Measurements from ENCODE around the gene IKZF3.

Gene IKZF3

GRCh38 chr17:39753514-39754160, 110.5 kb downstream of the IKZF3 start:
- no peak; the same call in 1 of the 2 replicates for TF ChIP-seq CTCF (conservative IDR thresholded peaks at IDR 0.05; ENCODE audit: low read depth, low read length)
- Histone ChIP-seq H3K4me3 (IDR thresholded peaks at IDR 0.05; ENCODE audit: insufficient read depth, low read depth, low read length) (no peak overlapping the region), H3K79me2 (ENCODE audit: insufficient read depth, low read depth) (peaks cover 6% of the 10 kb centered on the region; the same call in 1 of the 2 replicates), H3K36me3 (ENCODE audit: insufficient read depth) (no peaks in the 10 kb centered on the region), H3K27ac (peak overlapping the region; percentile 98), H3K27me3 (ENCODE audit: insufficient read depth, low read depth) (no peaks in the 10 kb centered on the region), H4K20me1 (ENCODE audit: insufficient read depth) (no peaks in the 10 kb centered on the region), H2AFZ (ENCODE audit: low read depth) (peak overlapping the region; percentile 28; the same call in 1 of the 2 replicates), H3K4me1 (ENCODE audit: low read depth, poor library complexity, severe bottlenecking) (peaks cover 59% of the 10 kb centered on the region), H3K4me2 (peak overlapping the region; percentile 89), H3K9ac (peak overlapping the region; percentile 91)

- no peak overlapping the region; the same call in 1 of the 2 replicates for H3K27ac ChIP-seq
- H2AFZ ChIP-seq (ENCODE audit: low read depth), result no peak overlapping the region
- no peak overlapping the region for H3K4me3 ChIP-seq (IDR thresholded peaks at IDR 0.05; ENCODE audit: insufficient read depth, low read depth, low read length)
- TF ChIP-seq CTCF (conservative IDR thresholded peaks at IDR 0.05; ENCODE audit: low read depth, low read length), result no peak
- H3K27me3 ChIP-seq (ENCODE audit: insufficient read depth, low read depth), result no peaks in the 10 kb centered on the region
- peaks cover 46% of the 10 kb centered on the region for H3K4me1 ChIP-seq (ENCODE audit: low read depth, poor library complexity, severe bottlenecking)
- peaks cover 6% of the 10 kb centered on the region; the same call in 1 of the 2 replicates for H3K79me2 ChIP-seq (ENCODE audit: insufficient read depth, low read depth)
- no peaks in the 10 kb centered on the region for H3K36me3 ChIP-seq (ENCODE audit: insufficient read depth)
- H3K4me2 ChIP-seq, result no peak overlapping the region
- H4K20me1 ChIP-seq (ENCODE audit: insufficient read depth), result no peaks in the 10 kb centered on the region
- H3K9ac ChIP-seq, result no peak overlapping the region
Observed at GRCh38 chr17:39752241-39752881, 111.8 kb downstream of the IKZF3 start.

- Histone ChIP-seq H3K4me1 (ENCODE audit: low read depth, poor library complexity, severe bottlenecking) (peaks cover 39% of the 10 kb centered on the region), H3K9ac (no peak overlapping the region)
Observed at GRCh38 chr17:39751637-39752036, 112.5 kb downstream of the IKZF3 start.

GRCh38 chr17:39751016-39751543, 113.0 kb downstream of the IKZF3 start:
- peaks cover 33% of the 10 kb centered on the region for H3K4me1 ChIP-seq (ENCODE audit: low read depth, poor library complexity, severe bottlenecking)
- H2AFZ ChIP-seq (ENCODE audit: low read depth), result no peak overlapping the region
- peaks cover 6% of the 10 kb centered on the region; the same call in 1 of the 2 replicates for H3K79me2 ChIP-seq (ENCODE audit: insufficient read depth, low read depth)
- H3K4me3 ChIP-seq (IDR thresholded peaks at IDR 0.05; ENCODE audit: insufficient read depth, low read depth, low read length), result no peak overlapping the region
- no peaks in the 10 kb centered on the region for H3K27me3 ChIP-seq (ENCODE audit: insufficient read depth, low read depth)
- no peak overlapping the region for H3K4me2 ChIP-seq
- no peak overlapping the region for H3K9ac ChIP-seq
- no peak overlapping the region for H3K27ac ChIP-seq
- TF ChIP-seq CTCF (conservative IDR thresholded peaks at IDR 0.05; ENCODE audit: low read depth, low read length), result no peak
- no peaks in the 10 kb centered on the region for H4K20me1 ChIP-seq (ENCODE audit: insufficient read depth)
- no peaks in the 10 kb centered on the region for H3K36me3 ChIP-seq (ENCODE audit: insufficient read depth)

More at GRCh38 chr17:39751637-39752036, 112.5 kb downstream of the IKZF3 start:
- no peak for TF ChIP-seq CTCF (conservative IDR thresholded peaks at IDR 0.05; ENCODE audit: low read depth, low read length)
- H3K27me3 ChIP-seq (ENCODE audit: insufficient read depth, low read depth), result no peaks in the 10 kb centered on the region
- no peak overlapping the region for H3K27ac ChIP-seq
- H3K36me3 ChIP-seq (ENCODE audit: insufficient read depth), result no peaks in the 10 kb centered on the region
- H3K4me2 ChIP-seq, result no peak overlapping the region
- no peak overlapping the region for H3K4me3 ChIP-seq (IDR thresholded peaks at IDR 0.05; ENCODE audit: insufficient read depth, low read depth, low read length)
- H4K20me1 ChIP-seq (ENCODE audit: insufficient read depth), result no peaks in the 10 kb centered on the region
- H2AFZ ChIP-seq (ENCODE audit: low read depth), result no peak overlapping the region
- peaks cover 6% of the 10 kb centered on the region; the same call in 1 of the 2 replicates for H3K79me2 ChIP-seq (ENCODE audit: insufficient read depth, low read depth)
